Neural progenitor cell (in vitro differentiated cells): Measurements from ENCODE around the gene NELFCD.

Experiments
- CTCF ChIP-seq: fragments of 200-600 bp; sonication (generic); IDR thresholded peaks from 2 replicates; pipeline ENCODE4 v1.5.1; 2017; ENCODE audit warnings: antibody characterized with exemption, mild to moderate bottlenecking
- EZH2 ChIP-seq: fragments of 200-600 bp; sonication (generic); IDR thresholded peaks from 2 replicates; pipeline ENCODE4 v1.6.1; 2017; ENCODE audit warnings: antibody characterized with exemption, mild to moderate bottlenecking, moderate library complexity

GRCh38 chr20:59018817-59019216 lies 37.8 kb downstream of the NELFCD start:
- TF ChIP-seq CTCF: no peak
- no peak for TF ChIP-seq EZH2
